Adrenal gland (tissue), 5 donors: Measurements from ENCODE around the gene FHOD3.
"Not testable (repeated sequence)": the region's sequence is repeated elsewhere in the genome, so short reads cannot be mapped to it uniquely, and the experiment has no call there.

ENCODE experiments used
- CTCF ChIP-seq, 6 experiments: fragments of 450-650 bp in 4 of 6; fragments of 200-600 bp in 2 of 6; sonication (generic) in 1 of 6; IDR thresholded peaks; 1 replicate in 5 of 6; 2 replicates in 1 of 6; pipeline versions ENCODE4 v1.5.1 to v1.8.0; 2016 to 2021; ENCODE audit warnings: antibody characterized with exemption in 6 of 6, mild to moderate bottlenecking in 2 of 6, moderate library complexity in 1 of 6
- POLR2A ChIP-seq, 2 donors: fragments of 450-650 bp; IDR thresholded peaks; one replicate each; pipeline ENCODE4 v1.6.1; 2017; ENCODE audit warnings: antibody characterized with exemption in 2 of 2, mild to moderate bottlenecking in 2 of 2, moderate library complexity in 1 of 2
- donor health status: DM: no; HTN: no; CAD: no.

- not testable (repeated sequence) for TF ChIP-seq CTCF, POLR2A (IDR thresholded peaks at IDR 0.05)
Measured at GRCh38 chr18:36356741-36357140, 59.2 kb downstream of the FHOD3 start.
